SH-SY5Y (cell line): Measurements from ENCODE around the gene PTPRD.

Source experiments
- GATA2 ChIP-seq: IDR thresholded peaks from 2 replicates; pipeline ENCODE4 v1.6.1; 2011; ENCODE audit warnings: mild to moderate bottlenecking, low read depth, low read length
- GATA3 ChIP-seq: IDR thresholded peaks from 2 replicates; pipeline ENCODE4 v1.6.1; 2011; ENCODE audit warnings: low read depth, mild to moderate bottlenecking, low read length, moderate library complexity

GRCh38 chr9:10604927-10605326 is 7.9 kb downstream of the PTPRD start:
- no peak for TF ChIP-seq GATA2
- no peak for TF ChIP-seq GATA3
